GM21825 (cell line): Measurements from ENCODE around the gene GAS7.

Experiments used
- ATAC-seq: cut with Tn5 transposase; IDR thresholded peaks from one replicate; pipeline ENCODE4 v1.9.1; 2021; ENCODE audit warnings: mild to moderate bottlenecking, moderate library complexity; ENCODE audit not compliant: unreplicated experiment

The GAS7 gene

GRCh38 chr17:10139577-10139976 is 58.8 kb downstream of the GAS7 start:
- ATAC-seq: no peak

DNA sequence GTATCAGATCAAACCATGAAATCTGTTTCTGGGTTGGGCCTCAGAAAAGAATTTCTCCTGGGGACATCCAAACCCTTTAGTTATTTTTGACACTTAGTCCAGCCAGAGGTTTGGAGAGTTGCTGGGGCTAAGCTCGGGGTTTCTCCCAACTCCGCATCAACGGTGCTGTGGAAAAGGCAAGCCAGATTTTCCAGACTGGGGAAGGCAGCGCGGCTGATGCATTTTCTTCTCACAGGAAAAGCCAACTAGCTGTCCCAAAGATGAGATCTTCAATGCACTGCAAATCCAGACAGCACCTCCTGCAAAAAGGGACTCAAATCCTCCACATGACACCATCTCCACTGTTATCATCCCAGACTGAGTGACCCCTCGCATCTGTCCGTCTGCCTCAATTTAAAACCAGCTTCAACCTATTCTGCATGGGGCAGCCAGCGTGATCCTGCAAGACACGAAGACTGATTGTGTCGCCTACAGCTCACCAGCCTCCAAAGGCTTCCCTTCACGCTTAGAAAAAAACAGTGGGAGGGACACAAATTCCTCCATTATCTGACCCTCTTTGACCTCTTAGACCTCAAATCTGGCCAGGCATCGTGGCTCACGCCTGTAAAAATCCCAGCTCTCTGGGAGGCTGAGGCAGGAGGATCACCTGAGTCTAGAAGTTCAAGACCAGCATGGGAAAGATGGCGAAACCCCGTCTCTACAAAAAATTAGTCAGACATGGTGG is 62.0 kb downstream of the GAS7 start:
- no peak for ATAC-seq

DNA sequence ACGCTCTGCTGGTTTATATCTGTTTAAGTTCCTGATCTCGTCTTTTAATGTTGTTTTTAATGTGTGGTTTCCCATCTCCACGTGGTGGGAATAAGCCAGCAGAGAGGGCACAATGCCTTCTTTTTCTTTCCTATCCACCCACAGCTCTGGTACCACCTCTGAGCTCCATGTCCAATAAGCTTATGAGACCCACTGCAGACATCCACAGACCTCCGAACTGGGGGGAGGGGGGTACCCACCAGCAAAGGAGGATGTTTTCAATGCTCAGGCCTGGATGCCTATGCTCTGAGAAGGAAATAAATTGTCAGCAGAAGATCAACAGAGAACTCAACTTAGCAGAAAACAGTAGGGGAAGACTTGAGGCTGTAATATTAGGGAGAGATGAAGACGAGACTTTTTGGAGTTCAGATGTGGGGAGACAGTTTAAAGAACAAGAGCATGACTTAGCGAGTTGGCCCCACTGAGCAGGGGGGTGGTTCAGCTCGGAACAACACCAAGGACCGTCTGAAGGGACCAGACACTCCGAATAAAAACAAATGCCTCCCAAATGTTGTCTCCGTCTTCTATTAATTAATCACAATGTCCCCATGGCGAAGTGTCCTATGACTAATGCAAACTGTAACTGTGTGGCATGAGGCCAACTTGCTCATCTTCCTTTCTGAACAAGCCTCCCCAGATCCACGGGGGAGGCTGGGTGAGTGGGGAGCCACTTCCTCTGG is 62.7 kb downstream of the GAS7 start:
- no peak for ATAC-seq

GRCh38 chr17:10130677-10131076 is 67.7 kb downstream of the GAS7 start:
- no peak for ATAC-seq

GRCh38 chr17:10130263-10130662 is 68.1 kb downstream of the GAS7 start:
- ATAC-seq: no peak

- ATAC-seq: no peak
Measured at GRCh38 chr17:10127819-10128425, 70.5 kb downstream of the GAS7 start.

GRCh38 chr17:10126616-10127501 is 71.5 kb downstream of the GAS7 start:
- ATAC-seq: no peak

- no peak for ATAC-seq
Measured at GRCh38 chr17:10126276-10126615, 72.2 kb downstream of the GAS7 start.

- ATAC-seq: no peak
Measured at GRCh38 chr17:10125531-10126275, 72.7 kb downstream of the GAS7 start.

DNA sequence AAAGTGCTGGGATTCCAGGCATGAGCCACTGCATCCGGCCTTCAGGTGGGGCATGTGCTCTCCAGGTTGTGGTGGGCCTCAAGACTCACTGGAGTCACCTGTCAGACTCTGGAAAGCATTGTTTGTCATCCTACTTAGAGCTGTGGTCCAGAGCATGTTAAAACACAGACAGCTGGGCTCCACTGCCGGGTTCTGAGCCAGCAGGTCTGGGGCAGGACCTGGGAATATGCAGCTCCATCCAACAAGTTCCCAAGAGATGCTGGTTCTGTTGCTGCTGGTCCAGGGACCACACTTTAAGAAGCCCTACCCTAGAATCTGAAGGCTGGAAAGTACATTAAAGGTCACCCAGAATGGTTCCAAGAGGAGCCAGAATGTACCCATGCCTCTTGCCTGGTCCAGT is 75.3 kb downstream of the GAS7 start:
- no peak for ATAC-seq

DNA sequence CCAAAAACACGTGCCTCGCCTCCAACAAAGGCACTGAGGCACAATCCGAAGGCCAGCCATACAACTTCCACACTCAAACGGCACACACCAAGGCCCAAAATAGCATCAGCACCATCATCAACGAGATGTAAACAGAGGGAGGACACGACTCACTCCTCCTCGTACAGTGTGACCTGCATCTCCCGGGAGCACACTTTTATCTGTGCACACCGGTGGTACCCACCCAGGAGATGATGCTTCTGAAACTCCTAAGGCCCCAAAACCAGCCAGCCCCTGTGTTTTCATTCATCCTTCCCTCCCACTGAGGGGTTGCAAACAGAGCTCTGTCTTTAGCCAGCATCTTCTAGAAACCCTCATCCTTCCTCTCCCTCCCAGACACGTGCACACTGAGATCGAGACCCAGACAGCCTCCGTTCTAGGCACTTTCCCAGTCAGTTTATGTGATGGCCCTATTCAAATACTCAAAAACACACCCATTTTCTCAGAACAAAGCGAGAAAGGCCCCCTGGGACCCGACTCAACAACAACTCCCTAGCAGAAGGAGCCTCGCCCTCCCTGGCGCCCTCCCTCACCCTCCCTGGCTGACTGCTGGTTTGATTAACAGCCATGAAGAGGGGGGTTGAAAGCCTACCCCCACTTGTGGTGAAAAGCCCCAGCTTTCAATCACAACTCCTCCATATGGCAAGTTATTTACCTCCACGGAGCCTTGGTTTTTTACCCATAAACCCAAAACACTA is 76.3 kb downstream of the GAS7 start:
- no peak for ATAC-seq

DNA sequence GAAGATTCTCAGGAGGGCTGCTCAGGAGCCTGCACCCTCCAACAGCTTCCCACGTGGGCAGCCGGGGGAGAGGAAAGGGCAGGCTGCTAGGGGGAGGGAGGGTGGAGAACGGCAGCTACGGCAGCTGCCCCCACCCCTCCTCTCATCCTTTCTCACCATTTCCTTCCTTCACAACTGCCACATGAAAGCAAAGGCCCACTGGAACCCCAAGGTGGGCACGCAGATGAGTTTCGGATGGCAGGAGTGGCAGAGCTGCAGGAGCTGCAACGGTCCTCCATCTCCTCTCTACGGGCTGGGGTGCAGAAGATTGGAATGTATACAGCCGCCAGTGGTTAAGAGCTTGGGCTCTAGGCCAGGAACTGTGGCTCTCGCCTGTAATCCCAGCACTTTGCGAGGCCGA is 77.7 kb downstream of the GAS7 start:
- ATAC-seq: no peak

- no peak for ATAC-seq
Measured at GRCh38 chr17:10120109-10120485, 78.3 kb downstream of the GAS7 start.

GRCh38 chr17:10119203-10120108 is 79.0 kb downstream of the GAS7 start:
- ATAC-seq: no peak

DNA sequence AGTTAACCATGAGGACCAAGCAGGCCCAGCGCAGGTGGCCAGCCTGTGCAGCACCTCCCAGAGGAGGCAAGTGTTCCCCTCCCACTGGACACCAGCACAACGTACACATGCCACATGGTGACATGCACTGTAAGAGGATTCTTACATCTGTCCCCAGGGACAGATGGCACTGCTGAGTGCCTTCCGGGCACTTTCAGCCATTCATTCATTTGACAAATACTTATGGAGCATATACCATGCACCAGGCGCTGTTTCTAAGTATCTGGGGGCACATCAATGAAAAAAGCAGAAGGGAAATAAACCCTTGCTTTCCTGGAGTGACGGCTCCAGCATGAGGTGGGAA is 79.6 kb downstream of the GAS7 start:
- no peak for ATAC-seq

DNA sequence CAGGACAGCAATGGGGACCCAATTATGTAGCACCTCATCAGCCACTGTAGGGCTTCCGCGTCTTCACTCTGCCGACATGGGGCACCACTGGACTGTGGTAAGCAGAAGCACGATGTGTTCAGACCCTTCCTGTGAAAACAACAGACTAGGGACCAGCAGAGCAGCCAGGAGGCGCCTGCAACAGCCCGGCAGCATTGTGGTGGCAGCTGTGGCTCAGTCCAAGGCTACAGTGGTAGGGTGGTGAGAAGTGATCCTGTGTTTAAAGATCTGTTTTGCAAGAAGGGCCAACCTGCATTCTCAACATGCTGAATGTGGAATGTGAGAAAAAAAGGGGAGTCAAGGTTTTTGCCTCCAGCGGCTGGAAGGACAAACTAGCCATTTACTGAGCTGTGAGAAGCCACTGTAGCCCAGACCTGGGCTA is 80.8 kb downstream of the GAS7 start:
- no peak for ATAC-seq

GRCh38 chr17:10116753-10117420 is 81.5 kb downstream of the GAS7 start:
- ATAC-seq: no peak

DNA sequence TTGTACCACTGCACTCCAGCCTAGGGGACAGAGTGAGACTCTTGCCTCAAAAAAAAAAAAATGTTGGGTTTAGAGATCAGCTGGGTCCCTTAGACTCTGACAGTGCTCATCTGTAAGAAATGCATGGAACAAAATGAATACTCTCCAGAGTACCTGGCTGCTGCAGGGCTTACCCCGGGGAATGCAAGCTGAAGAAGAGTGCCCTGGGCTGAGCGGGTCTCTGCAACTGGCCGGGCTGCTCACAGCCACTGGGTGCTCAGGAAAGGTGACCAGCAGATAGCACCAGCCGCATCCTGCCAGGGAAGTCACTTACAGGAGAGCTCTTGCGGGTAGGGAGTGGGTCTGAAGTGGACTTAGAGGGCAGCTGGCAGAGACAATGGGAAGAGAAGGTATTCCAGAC is 82.1 kb downstream of the GAS7 start:
- ATAC-seq: no peak

- ATAC-seq: no peak
Measured at GRCh38 chr17:10115536-10115932, 82.9 kb downstream of the GAS7 start.
